Measurements from ENCODE around the gene CCDC157. TPM values are rescaled to one million over a fixed set of nuclear protein-coding genes. Genes with fewer than 3 reads are reported as not detected.

The CCDC157 gene
- total and polyA plus RNA-seq, 10 of the 15 experiments (the other 5 are each of a cell fraction or from before 2014, with no cell fraction given): 0.10 to 2.8 (median 1.2) TPM

DNA sequence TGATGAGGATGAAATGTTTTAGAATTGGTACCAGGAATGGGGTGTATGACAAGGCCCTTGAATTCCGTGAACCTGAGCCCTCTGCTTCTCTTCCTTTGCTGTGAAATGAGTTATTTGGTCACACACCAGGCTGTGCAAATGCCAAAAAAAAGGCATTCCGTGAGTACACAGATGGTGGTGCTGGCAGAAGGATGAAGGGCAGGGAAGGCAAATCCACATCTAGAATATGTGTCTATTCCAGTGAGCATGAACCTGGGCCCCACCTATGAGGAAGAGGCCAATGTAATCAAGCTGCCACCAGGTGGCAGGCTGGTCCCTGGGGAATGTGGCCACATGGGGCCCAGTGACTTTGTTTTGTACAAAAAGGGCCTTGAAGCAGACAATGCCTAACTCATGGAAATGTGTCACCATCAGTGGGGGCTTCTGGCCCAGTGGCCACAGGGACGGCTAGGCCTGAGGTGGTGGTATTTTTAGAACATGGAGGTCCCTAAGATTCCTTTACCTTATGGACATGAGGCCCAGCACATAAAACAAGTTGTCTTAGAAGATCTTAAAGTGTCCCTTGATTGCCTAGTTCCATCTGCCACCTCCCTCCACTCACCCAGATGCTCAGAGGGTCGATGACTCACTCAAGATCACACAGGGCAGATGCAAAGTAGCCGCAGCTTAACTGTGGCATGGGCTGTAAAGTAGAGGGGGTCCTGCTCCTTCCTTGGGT lies 34.3 kb downstream of the CCDC157 start (continued):
- TF ChIP-seq, protein P1, sequence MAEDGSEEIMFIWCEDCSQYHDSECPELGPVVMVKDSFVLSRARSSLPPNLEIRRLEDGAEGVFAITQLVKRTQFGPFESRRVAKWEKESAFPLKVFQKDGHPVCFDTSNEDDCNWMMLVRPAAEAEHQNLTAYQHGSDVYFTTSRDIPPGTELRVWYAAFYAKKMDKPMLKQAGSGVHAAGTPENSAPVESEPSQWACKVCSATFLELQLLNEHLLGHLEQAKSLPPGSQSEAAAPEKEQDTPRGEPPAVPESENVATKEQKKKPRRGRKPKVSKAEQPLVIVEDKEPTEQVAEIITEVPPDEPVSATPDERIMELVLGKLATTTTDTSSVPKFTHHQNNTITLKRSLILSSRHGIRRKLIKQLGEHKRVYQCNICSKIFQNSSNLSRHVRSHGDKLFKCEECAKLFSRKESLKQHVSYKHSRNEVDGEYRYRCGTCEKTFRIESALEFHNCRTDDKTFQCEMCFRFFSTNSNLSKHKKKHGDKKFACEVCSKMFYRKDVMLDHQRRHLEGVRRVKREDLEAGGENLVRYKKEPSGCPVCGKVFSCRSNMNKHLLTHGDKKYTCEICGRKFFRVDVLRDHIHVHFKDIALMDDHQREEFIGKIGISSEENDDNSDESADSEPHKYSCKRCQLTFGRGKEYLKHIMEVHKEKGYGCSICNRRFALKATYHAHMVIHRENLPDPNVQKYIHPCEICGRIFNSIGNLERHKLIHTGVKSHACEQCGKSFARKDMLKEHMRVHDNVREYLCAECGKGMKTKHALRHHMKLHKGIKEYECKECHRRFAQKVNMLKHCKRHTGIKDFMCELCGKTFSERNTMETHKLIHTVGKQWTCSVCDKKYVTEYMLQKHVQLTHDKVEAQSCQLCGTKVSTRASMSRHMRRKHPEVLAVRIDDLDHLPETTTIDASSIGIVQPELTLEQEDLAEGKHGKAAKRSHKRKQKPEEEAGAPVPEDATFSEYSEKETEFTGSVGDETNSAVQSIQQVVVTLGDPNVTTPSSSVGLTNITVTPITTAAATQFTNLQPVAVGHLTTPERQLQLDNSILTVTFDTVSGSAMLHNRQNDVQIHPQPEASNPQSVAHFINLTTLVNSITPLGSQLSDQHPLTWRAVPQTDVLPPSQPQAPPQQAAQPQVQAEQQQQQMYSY (CRISPR knock-in tag; IDR thresholded peaks at IDR 0.05): no peak
- TF ChIP-seq HDAC6 (IDR thresholded peaks at IDR 0.05; ENCODE audit: unreplicated experiment) (no peak), SIX5 (IDR thresholded peaks at IDR 0.05; ENCODE audit: low read depth, low read length, severe bottlenecking) (no peak), RFX5 (IDR thresholded peaks at IDR 0.05; ENCODE audit: low read depth, low read length) (no peak), TBL1XR1 (IDR thresholded peaks at IDR 0.05; ENCODE audit: low read depth, low read length) (no peak), RBBP5 (conservative IDR thresholded peaks at IDR 0.05) (no peak), PAX5 (IDR thresholded peaks at IDR 0.05; ENCODE audit: borderline replicate concordance, low read depth, low read length) (no peak), MEF2A (IDR thresholded peaks at IDR 0.05; ENCODE audit: insufficient read depth, low read depth, low read length) (no peak), EGR1 (IDR thresholded peaks at IDR 0.05; ENCODE audit: borderline replicate concordance in 1 of 2, low read depth in 2 of 2, low read length in 2 of 2) (no peak), GATAD2B (conservative IDR thresholded peaks at IDR 0.05; ENCODE audit: low read depth) (no peak), MXI1 (IDR thresholded peaks at IDR 0.05; ENCODE audit: low read depth, low read length) (no peak; the same call in 1 of the 2 replicates), SMAD1 (IDR thresholded peaks at IDR 0.05; ENCODE audit: low read depth, partially characterized antibody) (no peak), NBN (IDR thresholded peaks at IDR 0.05) (0 out of 2 replicates have a peak, but pooled peaks have one; percentile 38), NR2C2 (IDR thresholded peaks at IDR 0.05; ENCODE audit: borderline replicate concordance, control insufficient read depth, insufficient read length, low read depth) (no peak)
- TF ChIP-seq, protein P2, sequence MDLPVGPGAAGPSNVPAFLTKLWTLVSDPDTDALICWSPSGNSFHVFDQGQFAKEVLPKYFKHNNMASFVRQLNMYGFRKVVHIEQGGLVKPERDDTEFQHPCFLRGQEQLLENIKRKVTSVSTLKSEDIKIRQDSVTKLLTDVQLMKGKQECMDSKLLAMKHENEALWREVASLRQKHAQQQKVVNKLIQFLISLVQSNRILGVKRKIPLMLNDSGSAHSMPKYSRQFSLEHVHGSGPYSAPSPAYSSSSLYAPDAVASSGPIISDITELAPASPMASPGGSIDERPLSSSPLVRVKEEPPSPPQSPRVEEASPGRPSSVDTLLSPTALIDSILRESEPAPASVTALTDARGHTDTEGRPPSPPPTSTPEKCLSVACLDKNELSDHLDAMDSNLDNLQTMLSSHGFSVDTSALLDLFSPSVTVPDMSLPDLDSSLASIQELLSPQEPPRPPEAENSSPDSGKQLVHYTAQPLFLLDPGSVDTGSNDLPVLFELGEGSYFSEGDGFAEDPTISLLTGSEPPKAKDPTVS (IDR thresholded peaks at IDR 0.05; ENCODE audit: low read depth, low read length): no peak
- TF ChIP-seq, protein P3, sequence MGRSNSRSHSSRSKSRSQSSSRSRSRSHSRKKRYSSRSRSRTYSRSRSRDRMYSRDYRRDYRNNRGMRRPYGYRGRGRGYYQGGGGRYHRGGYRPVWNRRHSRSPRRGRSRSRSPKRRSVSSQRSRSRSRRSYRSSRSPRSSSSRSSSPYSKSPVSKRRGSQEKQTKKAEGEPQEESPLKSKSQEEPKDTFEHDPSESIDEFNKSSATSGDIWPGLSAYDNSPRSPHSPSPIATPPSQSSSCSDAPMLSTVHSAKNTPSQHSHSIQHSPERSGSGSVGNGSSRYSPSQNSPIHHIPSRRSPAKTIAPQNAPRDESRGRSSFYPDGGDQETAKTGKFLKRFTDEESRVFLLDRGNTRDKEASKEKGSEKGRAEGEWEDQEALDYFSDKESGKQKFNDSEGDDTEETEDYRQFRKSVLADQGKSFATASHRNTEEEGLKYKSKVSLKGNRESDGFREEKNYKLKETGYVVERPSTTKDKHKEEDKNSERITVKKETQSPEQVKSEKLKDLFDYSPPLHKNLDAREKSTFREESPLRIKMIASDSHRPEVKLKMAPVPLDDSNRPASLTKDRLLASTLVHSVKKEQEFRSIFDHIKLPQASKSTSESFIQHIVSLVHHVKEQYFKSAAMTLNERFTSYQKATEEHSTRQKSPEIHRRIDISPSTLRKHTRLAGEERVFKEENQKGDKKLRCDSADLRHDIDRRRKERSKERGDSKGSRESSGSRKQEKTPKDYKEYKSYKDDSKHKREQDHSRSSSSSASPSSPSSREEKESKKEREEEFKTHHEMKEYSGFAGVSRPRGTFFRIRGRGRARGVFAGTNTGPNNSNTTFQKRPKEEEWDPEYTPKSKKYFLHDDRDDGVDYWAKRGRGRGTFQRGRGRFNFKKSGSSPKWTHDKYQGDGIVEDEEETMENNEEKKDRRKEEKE (IDR thresholded peaks at IDR 0.05): no peak
- TF ChIP-seq, protein P4, sequence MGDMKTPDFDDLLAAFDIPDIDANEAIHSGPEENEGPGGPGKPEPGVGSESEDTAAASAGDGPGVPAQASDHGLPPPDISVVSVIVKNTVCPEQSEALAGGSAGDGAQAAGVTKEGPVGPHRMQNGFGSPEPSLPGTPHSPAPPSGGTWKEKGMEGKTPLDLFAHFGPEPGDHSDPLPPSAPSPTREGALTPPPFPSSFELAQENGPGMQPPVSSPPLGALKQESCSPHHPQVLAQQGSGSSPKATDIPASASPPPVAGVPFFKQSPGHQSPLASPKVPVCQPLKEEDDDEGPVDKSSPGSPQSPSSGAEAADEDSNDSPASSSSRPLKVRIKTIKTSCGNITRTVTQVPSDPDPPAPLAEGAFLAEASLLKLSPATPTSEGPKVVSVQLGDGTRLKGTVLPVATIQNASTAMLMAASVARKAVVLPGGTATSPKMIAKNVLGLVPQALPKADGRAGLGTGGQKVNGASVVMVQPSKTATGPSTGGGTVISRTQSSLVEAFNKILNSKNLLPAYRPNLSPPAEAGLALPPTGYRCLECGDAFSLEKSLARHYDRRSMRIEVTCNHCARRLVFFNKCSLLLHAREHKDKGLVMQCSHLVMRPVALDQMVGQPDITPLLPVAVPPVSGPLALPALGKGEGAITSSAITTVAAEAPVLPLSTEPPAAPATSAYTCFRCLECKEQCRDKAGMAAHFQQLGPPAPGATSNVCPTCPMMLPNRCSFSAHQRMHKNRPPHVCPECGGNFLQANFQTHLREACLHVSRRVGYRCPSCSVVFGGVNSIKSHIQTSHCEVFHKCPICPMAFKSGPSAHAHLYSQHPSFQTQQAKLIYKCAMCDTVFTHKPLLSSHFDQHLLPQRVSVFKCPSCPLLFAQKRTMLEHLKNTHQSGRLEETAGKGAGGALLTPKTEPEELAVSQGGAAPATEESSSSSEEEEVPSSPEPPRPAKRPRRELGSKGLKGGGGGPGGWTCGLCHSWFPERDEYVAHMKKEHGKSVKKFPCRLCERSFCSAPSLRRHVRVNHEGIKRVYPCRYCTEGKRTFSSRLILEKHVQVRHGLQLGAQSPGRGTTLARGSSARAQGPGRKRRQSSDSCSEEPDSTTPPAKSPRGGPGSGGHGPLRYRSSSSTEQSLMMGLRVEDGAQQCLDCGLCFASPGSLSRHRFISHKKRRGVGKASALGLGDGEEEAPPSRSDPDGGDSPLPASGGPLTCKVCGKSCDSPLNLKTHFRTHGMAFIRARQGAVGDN (IDR thresholded peaks at IDR 0.05): peak; percentile 62
